IMR-90 (cell line): ENCODE measurements around the gene SLC7A9. TPM values are rescaled to one million over a fixed set of nuclear protein-coding genes. Genes with fewer than 3 reads are reported as not detected.

Source experiments
- ATAC-seq: fragments of 200-7000 bp; cut with Tn5 transposase; 2 replicates; pipeline ENCODE4 v1.9.1; 2020; ENCODE audit warnings: low read depth, mild to moderate bottlenecking, moderate library complexity
- BruUV-seq: library from RNA; stranded (reverse); fragments of 400-500 nt; replicated peaks from 2 replicates; lab custom pipeline; 2021; lab: Mats Ljungman, UMichigan
- CTCF ChIA-PET: fragments of 300-600 bp; formaldehyde crosslinking; extraction: SDS; loops from one replicate; lab custom pipeline; 2021; ENCODE audit warnings: antibody characterized with exemption; lab: Yijun Ruan, JAX
- POLR2A ChIA-PET: fragments of 300-600 bp; sonication (Branson Sonifier 250); formaldehyde crosslinking; loops from one replicate; lab custom pipeline; 2022; ENCODE audit warnings: antibody characterized with exemption; ENCODE audit not compliant: unreplicated experiment; lab: Charles Lee
- DNase-seq: peaks from one replicate; pipeline ENCODE4 v3.0.0; 2013
- H2AFZ ChIP-seq: replicated peaks from 2 replicates; pipeline ENCODE3; 2013; ENCODE audit warnings: low read length, mild to moderate bottlenecking; ENCODE audit not compliant: poor library complexity
- H2AK5ac ChIP-seq: 2 replicates; pipeline ENCODE4 v1.6.1; 2013; ENCODE audit warnings: low read depth, low read length, inconsistent platforms
- H2AK9ac ChIP-seq: replicated peaks from 2 replicates; pipeline ENCODE3; 2013; ENCODE audit warnings: mild to moderate bottlenecking, low read depth, low read length, moderate library complexity; ENCODE audit not compliant: poor library complexity
- H2BK120ac ChIP-seq: 2 replicates; pipeline ENCODE4 v1.6.1; 2013; ENCODE audit warnings: low read depth, low read length, inconsistent platforms
- H2BK15ac ChIP-seq: 3 replicates; pipeline ENCODE4 v1.6.1; 2013; ENCODE audit warnings: low read depth, low read length, inconsistent platforms
- H2BK20ac ChIP-seq: 2 replicates; pipeline ENCODE4 v1.6.1; 2013; ENCODE audit warnings: low read depth, mild to moderate bottlenecking, inconsistent platforms, low read length, moderate library complexity
- H2BK5ac ChIP-seq: 2 replicates; pipeline ENCODE4 v1.6.1; 2013; ENCODE audit warnings: mild to moderate bottlenecking, low read depth, low read length, inconsistent platforms; ENCODE audit not compliant: poor library complexity, severe bottlenecking
- H3K14ac ChIP-seq: replicated peaks from 2 replicates; pipeline ENCODE4 v1.6.1; 2013; ENCODE audit warnings: low read depth, low read length, inconsistent platforms
- H3K18ac ChIP-seq: 2 replicates; pipeline ENCODE4 v1.6.1; 2013; ENCODE audit warnings: low read depth, low read length, control low read depth
- H3K23ac ChIP-seq: 2 replicates; pipeline ENCODE4 v1.6.1; 2013; ENCODE audit warnings: low read depth, low read length, inconsistent platforms
- H3K27ac ChIP-seq: 2 replicates; pipeline ENCODE4 v1.5.1; 2013; ENCODE audit warnings: mild to moderate bottlenecking, control low read depth, low read length; ENCODE audit not compliant: insufficient read depth
- H3K27me3 ChIP-seq: 2 replicates; pipeline ENCODE4 v1.6.1; 2013; ENCODE audit warnings: low read length; ENCODE audit not compliant: control insufficient read depth, insufficient read depth
- H3K36me3 ChIP-seq: 2 replicates; pipeline ENCODE4 v1.6.1; 2013; ENCODE audit warnings: low read length, mixed read lengths; ENCODE audit not compliant: control insufficient read depth, insufficient read depth
- H3K4ac ChIP-seq: 2 replicates; pipeline ENCODE4 v1.6.1; 2013; ENCODE audit warnings: low read depth, low read length, inconsistent platforms
- H3K4me1 ChIP-seq: 2 replicates; pipeline ENCODE4 v1.6.1; 2013; ENCODE audit warnings: low read length, mixed read lengths; ENCODE audit not compliant: control insufficient read depth, insufficient read depth
- H3K4me2 ChIP-seq: 2 replicates; pipeline ENCODE4 v1.6.1; 2013; ENCODE audit warnings: low read depth, mild to moderate bottlenecking, control low read depth, low read length, moderate library complexity
- H3K4me3 ChIP-seq: 2 replicates; pipeline ENCODE4 v1.5.1; 2013; ENCODE audit warnings: low read depth, mild to moderate bottlenecking, control low read depth, low read length, moderate library complexity; ENCODE audit not compliant: insufficient read depth
- H3K56ac ChIP-seq: 2 replicates; pipeline ENCODE4 v1.6.1; 2013; ENCODE audit warnings: low read length, inconsistent platforms; ENCODE audit not compliant: insufficient read depth; ENCODE audit errors: extremely low read depth
- H3K79me1 ChIP-seq, 2 experiments: 2 replicates each; pipeline ENCODE4 v1.6.1; 2013; ENCODE audit warnings: low read length in 2 of 2, inconsistent platforms in 1 of 2, low read depth in 1 of 2
- H3K9ac ChIP-seq: 2 replicates; pipeline ENCODE4 v1.6.1; 2013; ENCODE audit warnings: low read depth, low read length, control low read depth
- H3K9me1 ChIP-seq: 2 replicates; pipeline ENCODE4 v1.6.1; 2013; ENCODE audit warnings: low read length, inconsistent platforms; ENCODE audit not compliant: insufficient read depth
- H3K9me3 ChIP-seq: 2 replicates; pipeline ENCODE4 v1.6.1; 2013; ENCODE audit warnings: low read length; ENCODE audit not compliant: control insufficient read depth, insufficient read depth
- H4K20me1 ChIP-seq: 2 replicates; pipeline ENCODE4 v1.6.1; 2013; ENCODE audit warnings: low read length, inconsistent platforms; ENCODE audit not compliant: insufficient read depth
- H4K5ac ChIP-seq: 2 replicates; pipeline ENCODE4 v1.6.1; 2013; ENCODE audit warnings: mild to moderate bottlenecking, low read depth, low read length, control low read depth
- H4K8ac ChIP-seq, 2 experiments: 2 replicates each; pipeline ENCODE4 v1.6.1; 2013; ENCODE audit warnings: low read depth in 2 of 2, low read length in 2 of 2, control low read depth in 1 of 2, inconsistent platforms in 1 of 2
- H4K91ac ChIP-seq: 2 replicates; pipeline ENCODE4 v1.6.1; 2013; ENCODE audit warnings: low read depth, low read length, inconsistent platforms; ENCODE audit not compliant: insufficient read depth
- CHD1 ChIP-seq: IDR thresholded peaks from 2 replicates; pipeline ENCODE4 v1.6.1; 2012; ENCODE audit warnings: low read depth, low read length, improper control_type of control experiment
- MAFK ChIP-seq: IDR thresholded peaks from 2 replicates; pipeline ENCODE4 v1.6.1; 2012; ENCODE audit warnings: low read depth, low read length, improper control_type of control experiment
- MAZ ChIP-seq: IDR thresholded peaks from 2 replicates; pipeline ENCODE4 v1.6.1; 2012; ENCODE audit warnings: low read depth, mild to moderate bottlenecking, low read length, improper control_type of control experiment, moderate library complexity, borderline replicate concordance
- POLR2A ChIP-seq: IDR thresholded peaks from 2 replicates; pipeline ENCODE4 v1.6.1; 2012; ENCODE audit warnings: mild to moderate bottlenecking, low read depth, low read length
- RAD21 ChIP-seq: IDR thresholded peaks from 2 replicates; pipeline ENCODE4 v1.6.1; 2012; ENCODE audit warnings: low read length, improper control_type of control experiment
- RCOR1 ChIP-seq: IDR thresholded peaks from 2 replicates; pipeline ENCODE4 v1.6.1; 2012; ENCODE audit warnings: mild to moderate bottlenecking, low read length, improper control_type of control experiment; ENCODE audit not compliant: insufficient replicate concordance
- RFX5 ChIP-seq: IDR thresholded peaks from 2 replicates; pipeline ENCODE4 v1.8.0; 2012; ENCODE audit warnings: low read depth, mild to moderate bottlenecking, low read length, moderate library complexity
- SMC3 ChIP-seq: fragments of 150-350 bp; IDR thresholded peaks from 2 replicates; pipeline ENCODE4 v1.6.1; 2016; ENCODE audit warnings: low read depth, mild to moderate bottlenecking, antibody characterized with exemption, low read length, moderate library complexity
- WGBS, 2 experiments: methylation state at CpG; one replicate each; pipeline versions ENCODE4 v1.1.5 to v1.1.7; 2013; ENCODE audit warnings: missing lambda C conversion rate in 2 of 2; ENCODE audit not compliant: insufficient read length in 1 of 2; ENCODE audit errors: extremely low coverage in 2 of 2; 5-methylcytosine and 5-hydroxymethylcytosine counted together
- dilution Hi-C: fragments of 300-500 bp; cut with HindIII; formaldehyde crosslinking; loops from one replicate; pipeline ENCODE4 v1.14.3; 2018; ENCODE audit warnings: low sequenced_read_pairs; ENCODE audit not compliant: unreplicated experiment
- in situ Hi-C: fragments of 300-500 bp; cut with MboI; formaldehyde crosslinking; loops from 3 replicates; pipeline ENCODE4 v1.14.3; 2019; ENCODE audit warnings: low sequenced_read_pairs, inconsistent platforms, mixed read lengths
- intact Hi-C: fragments of 100-400 bp; cut with micrococcal nuclease; formaldehyde crosslinking; loops from 2 replicates; pipeline ENCODE4 v1.10.0; 2022
- polyA plus RNA-seq, 3 experiments: library from polyadenylated mRNA; depleted of rRNA; stranded (reverse); fragments of >200 nt; gene quantifications; 2 replicates each; pipeline ENCODE4 v1.2.3, GENCODE V29; 2012; ENCODE audit warnings: low replicate concordance in 1 of 3
- total RNA-seq: library from RNA; depleted of rRNA; stranded (reverse); fragments of >200 nt; gene quantifications from 2 replicates; pipeline ENCODE4 v1.2.3, GENCODE V29; 2012
- TF ChIP-seq, protein P1 (sequence below): conservative IDR thresholded peaks from 2 replicates; pipeline ENCODE4 v1.5.1; 2012; ENCODE audit warnings: mild to moderate bottlenecking, low read depth, low read length, improper control_type of control experiment

Gene SLC7A9
- total and polyA plus RNA-seq, 2 of the 4 experiments (the other 2 are of a cell fraction), result not detected

DNA sequence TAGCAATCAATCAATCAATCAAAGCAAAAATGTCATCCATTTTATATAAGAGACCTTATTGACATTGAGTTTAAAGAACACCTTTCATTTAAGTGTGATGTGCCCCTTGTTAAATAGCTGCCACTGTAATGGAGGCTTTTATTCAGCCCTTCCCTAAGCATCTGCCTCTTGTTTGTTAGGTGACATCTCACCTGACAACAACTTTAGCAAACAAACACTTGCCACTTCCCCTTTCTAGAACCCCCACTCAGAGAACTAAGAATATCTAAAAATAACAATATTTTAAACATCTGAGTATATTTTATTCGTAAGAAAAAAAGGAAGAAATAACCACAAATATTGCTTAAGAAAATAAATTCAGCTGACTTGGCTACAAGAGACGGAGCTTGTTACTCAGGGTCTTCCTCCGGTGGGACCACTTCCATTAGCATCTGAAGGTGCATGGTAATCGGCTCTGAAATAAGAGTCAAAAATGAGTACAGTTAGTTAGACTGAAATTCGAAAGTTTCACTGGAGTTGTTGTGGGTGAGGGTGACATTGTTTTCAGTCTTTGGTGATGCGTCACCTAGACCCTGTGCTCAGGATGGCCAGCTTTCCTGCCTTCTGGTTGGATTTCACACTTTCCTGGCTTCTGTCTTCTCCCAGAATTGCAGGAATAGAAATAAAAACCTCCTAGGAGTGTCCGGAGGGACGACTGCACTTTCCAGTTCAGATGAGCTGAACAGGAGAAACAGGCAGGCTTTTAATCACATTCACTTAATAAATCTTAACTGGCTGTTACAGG is 39.1 kb downstream of the SLC7A9 start:
- Histone ChIP-seq H3K23ac (no peak overlapping the region), H2BK120ac (no peak overlapping the region), H2AK9ac (no peak overlapping the region), H2BK15ac (no peak overlapping the region), H3K79me1 (no peaks in the 10 kb centered on the region), H4K8ac (no peak overlapping the region), H3K9me1 (no peaks in the 10 kb centered on the region), H2BK20ac (no peak overlapping the region), H3K56ac (no peak overlapping the region), H4K20me1 (no peaks in the 10 kb centered on the region), H2AFZ (no peak overlapping the region), H3K18ac (no peak overlapping the region), H4K91ac (no peak overlapping the region), H3K4me1 (no peaks in the 10 kb centered on the region), H2BK5ac (no peak overlapping the region), H3K27ac (no peak overlapping the region), H3K9me3 (no peaks in the 10 kb centered on the region), H2AK5ac (no peak overlapping the region), H4K5ac (no peak overlapping the region), H3K27me3 (peaks cover 3% of the 10 kb centered on the region; the same call in 1 of the 2 replicates), H3K9ac (no peak overlapping the region), H3K36me3 (no peaks in the 10 kb centered on the region), H3K14ac (no peak overlapping the region), H3K4me2 (0 out of 2 replicates have a peak overlapping the region, but pooled peaks have one; percentile 10), H3K4me3 (no peak overlapping the region), H3K4ac (no peak overlapping the region)
- CTCF ChIA-PET, result no interaction called here
- intact Hi-C loops (no loop called here), dilution Hi-C loops (no loop called here), in situ Hi-C loops (no loop called here)
- peak; percentile 81 for ATAC-seq
- BruUV-seq, result no TSS peak
- TF ChIP-seq CHD1, result no peak
- no peak for TF ChIP-seq MAZ
- TF ChIP-seq RAD21, result no peak
- TF ChIP-seq MAFK, result no peak
- TF ChIP-seq, protein P1, sequence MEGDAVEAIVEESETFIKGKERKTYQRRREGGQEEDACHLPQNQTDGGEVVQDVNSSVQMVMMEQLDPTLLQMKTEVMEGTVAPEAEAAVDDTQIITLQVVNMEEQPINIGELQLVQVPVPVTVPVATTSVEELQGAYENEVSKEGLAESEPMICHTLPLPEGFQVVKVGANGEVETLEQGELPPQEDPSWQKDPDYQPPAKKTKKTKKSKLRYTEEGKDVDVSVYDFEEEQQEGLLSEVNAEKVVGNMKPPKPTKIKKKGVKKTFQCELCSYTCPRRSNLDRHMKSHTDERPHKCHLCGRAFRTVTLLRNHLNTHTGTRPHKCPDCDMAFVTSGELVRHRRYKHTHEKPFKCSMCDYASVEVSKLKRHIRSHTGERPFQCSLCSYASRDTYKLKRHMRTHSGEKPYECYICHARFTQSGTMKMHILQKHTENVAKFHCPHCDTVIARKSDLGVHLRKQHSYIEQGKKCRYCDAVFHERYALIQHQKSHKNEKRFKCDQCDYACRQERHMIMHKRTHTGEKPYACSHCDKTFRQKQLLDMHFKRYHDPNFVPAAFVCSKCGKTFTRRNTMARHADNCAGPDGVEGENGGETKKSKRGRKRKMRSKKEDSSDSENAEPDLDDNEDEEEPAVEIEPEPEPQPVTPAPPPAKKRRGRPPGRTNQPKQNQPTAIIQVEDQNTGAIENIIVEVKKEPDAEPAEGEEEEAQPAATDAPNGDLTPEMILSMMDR, result no peak
- TF ChIP-seq SMC3, result no peak
- TF ChIP-seq RFX5, result no peak
- no peak for TF ChIP-seq RCOR1
- no peak for TF ChIP-seq POLR2A
- POLR2A ChIA-PET, result no interaction called here
- DNase-seq, result peak; percentile 55
- 87% methylated on average over 3 of the region's 8 CpGs; no CpG with 5 or more reads in 1 of the 2 experiments for WGBS, 2 experiments
